PC-9 (cell line): Measurements from ENCODE around the gene BARX1.

Source experiments
- CTCF ChIP-seq: fragments of 200-600 bp; sonication (generic); conservative IDR thresholded peaks from 2 replicates; pipeline ENCODE4 v1.6.1; 2017; ENCODE audit warnings: mixed run types, antibody characterized with exemption, mild to moderate bottlenecking, moderate library complexity
- EZH2 ChIP-seq: fragments of 200-600 bp; sonication (generic); IDR thresholded peaks from 2 replicates; pipeline ENCODE4 v1.8.0; 2017; ENCODE audit warnings: antibody characterized with exemption, low read depth

GRCh38 chr9:93978551-93978950 lies 23.4 kb upstream of the BARX1 start:
- TF ChIP-seq CTCF (no peak), EZH2 (no peak)
